Measurements from ENCODE around the gene SELENOF.

SELENOF gene

DNA sequence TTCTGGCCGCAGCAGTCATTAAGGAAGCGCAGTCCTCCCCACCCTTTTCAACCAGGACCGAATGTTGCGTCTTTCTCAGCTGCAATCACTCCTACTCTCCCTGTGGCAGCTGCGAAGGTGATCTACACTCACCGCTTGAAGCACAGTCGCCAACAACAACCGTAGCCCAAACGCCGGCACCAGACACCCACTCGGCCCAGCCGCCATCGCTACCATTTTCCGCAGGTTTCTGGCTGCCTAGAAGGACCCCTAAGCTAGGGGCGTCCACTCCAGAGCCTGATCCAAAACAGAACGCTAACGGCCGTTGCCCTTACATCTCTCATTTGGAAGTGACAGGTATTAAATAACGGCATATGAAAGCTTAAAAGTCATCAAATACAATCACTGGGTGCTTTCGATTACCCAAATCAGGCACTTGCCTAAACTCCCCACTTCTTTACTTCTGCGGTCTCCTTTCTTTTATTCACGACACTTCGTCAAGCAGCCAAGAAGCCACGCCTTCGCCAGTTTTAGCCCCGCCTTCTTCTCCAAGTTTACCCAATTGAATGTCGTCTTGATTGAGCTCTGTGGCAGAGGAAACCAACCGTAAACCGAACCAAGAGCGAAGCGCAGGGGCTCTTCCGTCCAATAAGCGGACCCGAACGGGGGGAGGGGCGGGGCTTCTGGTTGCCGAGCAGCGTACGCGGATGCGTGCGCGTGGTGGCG, at the start of gene SELENOF:
Gene SELENOF (minus strand): TSS at position 231 of the 705 bp plus-strand sequence. CDS start 15 bp downstream, at position 216.
- peak; percentile 99 to 100 for DNase-seq

DNA sequence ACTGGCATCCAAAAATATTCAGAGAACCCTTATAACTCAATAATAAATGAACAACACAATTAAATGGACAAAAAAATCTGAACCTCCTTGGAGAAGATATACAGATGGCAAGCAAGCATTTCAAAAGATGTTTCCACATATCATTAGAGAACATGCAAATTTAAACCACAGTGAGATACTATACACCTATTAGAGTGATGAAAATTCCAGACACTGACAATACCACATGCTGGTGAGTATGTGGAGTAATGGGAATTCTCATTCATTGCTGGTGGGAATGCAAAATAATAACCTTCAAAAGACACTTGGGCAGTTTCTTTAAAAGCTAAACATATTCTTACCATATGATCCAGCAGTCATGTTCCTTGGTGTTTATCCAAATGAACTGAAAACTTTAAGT, 46.6 kb upstream of the SELENOF start:
- DNase-seq: no peak

DNA sequence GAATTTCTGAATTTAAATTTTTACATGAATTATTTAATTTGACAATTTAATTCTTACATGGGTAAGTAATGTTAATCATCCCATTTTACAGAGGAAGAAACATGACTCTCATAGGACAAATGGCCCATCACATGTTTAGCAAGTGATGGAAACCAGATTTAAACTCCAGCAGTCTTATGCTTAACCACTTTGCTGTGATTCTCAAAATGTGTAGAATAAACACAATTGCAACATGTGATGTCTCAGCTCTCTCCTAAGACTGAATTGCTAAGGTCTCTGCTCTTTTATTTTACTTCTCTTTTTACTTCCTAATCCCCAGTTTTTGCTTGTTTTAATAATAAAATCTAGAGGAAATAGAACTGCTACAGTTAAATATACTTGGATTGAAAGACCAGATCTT, 43.3 kb upstream of the SELENOF start:
- DNase-seq: no peak

DNA sequence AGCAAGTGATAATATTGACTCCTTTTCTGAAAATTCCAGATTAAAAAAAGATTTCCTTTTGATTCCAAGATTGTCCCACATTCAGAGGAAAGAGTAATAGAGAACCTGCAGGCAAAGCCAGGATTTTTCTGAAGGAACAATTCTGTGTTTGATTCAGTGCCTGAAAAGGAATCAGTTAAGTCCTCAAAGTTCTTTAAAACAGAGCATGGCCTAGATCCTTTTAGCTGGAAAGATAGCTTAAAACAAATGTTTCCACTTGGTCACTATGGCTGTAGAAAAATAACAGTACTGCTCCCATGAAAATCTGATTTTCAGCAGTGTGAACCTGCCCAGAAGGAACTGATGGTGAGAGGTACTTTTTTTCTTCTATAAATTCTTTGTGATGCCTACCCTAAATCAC, 42.3 kb upstream of the SELENOF start:
- DNase-seq: no peak

DNA sequence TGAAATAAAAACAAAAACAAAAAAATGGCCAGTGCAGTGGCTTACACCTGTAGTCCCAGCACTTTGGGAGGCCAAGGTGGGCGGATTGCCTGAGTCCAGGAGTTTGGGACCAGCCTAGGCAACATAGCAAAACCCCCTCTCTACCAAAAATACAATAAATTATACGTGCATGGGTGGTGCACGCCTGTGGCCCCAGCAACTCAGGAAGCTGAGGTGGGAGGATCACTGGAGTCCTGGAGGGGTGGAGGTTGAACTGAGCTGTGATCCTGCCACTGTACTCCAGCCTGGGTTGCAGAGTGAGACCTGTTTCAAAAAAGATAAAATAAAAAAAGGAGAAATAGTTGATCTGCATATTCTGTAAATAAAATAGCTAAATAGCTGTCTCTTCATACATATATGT, 41.8 kb upstream of the SELENOF start:
- DNase-seq: no peak

DNA sequence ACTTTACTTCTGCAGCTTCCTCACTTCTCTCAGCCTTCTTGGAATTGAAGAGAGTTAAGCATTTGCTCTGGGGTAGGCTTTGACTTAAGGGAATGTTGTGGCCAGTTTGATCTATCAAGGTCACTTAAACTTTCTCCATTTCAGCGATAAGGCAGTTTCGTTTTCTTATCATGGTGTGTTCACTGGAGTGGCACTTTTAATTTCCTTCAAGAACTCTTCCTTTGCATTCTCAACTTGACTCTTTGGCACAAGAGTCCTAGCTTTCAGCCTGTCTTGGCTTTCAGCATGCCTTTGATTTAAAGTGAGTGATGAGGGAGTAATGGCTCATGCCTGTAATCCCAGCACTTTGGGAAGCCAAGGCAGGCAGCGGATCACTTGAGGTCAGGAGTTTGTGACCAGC, 39.2 kb upstream of the SELENOF start:
- no peak for DNase-seq

DNA sequence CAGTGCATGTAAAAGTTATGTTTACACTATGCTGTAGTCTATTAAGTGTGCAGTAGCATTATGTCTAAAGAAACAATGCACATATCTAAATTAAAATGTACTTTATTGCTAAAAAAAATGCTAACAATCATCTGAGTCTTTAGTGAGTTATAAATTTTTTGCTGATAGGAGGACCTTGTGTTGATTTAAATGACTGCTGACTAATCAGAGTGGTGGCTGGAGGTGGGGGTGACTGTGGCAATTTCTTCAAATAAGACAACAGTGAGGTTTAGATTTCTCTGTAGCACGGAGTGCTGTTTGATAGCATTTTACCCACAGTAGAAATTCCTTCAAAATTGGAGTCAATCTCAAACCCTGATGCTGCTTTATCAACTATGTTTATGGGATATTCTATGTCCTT, 37.5 kb upstream of the SELENOF start:
- no peak for DNase-seq

DNA sequence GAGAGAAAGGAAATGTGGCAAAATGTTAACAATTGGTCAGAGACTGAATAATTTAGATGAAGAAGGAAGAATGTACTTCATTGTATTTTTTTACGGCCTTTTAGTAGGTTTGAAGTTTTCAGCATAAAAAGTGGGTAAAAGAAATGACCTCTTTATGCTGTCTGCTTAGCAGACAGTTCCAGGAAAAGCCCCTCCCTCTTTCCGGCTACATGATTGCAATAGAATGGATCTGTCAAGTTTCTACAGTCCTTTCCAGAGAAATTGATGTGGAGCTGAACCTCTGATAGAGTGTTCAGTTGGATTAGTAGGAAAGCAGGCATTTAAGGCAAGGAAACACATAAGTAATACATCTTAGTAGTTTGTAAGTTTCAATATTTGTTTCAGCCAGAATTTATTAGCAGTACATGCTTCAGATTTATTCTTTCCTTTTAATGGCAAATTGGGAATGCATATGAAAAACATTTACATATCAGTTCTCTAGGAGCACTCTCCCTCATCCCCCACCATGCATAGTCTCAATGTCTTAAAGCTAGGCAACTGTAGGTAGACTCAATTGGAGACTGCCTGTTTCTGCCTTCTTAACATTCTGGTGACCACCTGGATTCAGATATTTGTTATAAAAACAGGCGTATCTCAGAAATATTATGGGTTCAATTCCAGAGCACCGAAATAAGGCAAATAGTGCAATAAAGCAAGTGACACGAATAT, 36.9 kb upstream of the SELENOF start:
- no peak for DNase-seq

DNA sequence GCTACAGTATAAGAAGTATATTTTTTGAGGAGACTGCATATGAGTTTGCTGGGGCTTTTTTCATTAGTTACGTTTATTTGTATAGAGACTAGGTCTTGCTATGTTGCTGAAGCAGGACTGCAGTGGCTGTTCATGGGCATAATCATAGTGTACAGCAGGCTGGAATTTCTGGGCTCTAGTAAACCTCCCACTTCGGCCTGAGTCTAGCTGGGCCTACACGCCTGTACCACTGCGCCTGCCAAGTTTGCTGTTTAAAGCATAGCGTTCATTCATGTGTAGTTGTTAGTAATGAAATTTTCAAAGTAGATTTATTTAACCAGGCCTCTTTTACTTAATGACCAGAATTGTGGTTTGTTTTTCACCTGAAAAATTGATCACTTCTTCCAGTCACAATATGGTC, 34.3 kb upstream of the SELENOF start:
- DNase-seq: no peak

DNA sequence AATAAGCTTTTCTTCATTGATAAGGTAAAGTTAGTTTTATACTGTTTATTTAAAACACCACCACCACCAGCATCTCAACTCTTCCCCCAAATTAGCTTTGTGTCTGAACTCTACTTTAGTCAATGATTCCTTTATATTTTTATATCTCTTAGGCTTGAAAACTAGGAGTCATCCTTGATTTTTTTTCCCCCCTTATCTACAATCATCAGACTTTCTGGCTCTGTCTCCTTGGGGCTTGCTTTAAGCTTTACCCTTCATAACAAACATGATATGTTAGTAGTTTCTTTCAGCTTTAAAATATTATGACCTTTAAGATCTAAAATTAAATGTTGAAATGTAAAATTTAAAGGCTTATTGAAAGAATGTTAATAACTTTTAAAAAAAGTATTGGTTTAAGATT, 28.8 kb upstream of the SELENOF start:
- DNase-seq: no peak

DNA sequence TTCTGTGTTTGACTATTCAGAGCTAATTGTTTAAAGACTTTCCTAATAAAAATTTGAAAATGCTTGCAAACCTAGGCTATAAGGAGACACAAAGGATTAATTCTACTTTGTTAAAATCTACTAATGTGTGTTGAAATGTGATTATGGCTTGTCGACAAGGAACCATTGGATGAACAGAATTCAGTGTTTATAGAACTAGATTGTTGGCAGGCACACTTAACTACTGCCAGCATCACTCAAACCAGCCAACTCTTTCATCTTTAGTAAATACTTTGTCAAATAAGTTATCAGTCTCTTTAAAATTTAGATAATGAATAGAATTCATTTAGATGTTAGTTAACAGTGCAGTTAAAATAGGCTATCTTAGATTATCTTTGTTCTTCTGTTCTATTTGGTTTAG, 28.1 kb upstream of the SELENOF start:
- DNase-seq: no peak

DNA sequence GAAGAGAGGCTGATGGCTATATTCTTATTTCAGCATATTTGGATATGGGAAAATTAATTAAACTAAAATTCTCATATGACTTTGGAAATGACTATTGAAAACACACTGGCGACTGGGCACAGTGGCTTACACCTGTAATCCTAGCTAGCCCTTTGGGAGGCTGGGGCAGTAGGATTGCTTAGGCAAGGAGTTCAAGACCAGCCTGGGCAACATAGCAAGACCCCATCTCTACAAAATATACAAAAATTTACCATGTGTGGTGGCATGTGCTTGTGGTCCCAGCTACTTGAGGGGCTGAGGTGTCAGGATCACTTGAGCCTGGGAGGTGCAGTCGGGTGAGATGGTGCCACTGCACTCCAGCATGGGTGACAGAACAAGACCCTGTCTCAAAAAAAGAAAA, 26.7 kb upstream of the SELENOF start:
- no peak for DNase-seq

DNA sequence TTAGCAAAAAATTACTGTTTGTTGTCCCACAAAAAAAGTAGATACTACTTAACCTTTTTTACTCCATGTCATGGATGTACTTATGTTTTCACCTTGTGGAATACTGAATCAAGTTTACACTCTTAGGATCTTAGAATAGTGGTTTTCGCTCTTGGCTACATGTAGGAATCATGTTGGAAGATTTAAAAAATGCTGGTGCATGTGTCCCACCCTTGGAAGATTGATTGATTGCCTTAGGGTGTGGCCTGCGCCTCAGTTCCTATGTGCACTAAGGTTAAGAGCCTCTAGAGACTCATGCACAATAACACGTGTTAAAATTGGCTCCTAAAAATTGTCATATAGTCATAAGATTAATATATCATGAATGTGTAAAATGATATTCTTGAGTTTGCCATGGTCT, 25.5 kb upstream of the SELENOF start:
- DNase-seq: no peak

DNA sequence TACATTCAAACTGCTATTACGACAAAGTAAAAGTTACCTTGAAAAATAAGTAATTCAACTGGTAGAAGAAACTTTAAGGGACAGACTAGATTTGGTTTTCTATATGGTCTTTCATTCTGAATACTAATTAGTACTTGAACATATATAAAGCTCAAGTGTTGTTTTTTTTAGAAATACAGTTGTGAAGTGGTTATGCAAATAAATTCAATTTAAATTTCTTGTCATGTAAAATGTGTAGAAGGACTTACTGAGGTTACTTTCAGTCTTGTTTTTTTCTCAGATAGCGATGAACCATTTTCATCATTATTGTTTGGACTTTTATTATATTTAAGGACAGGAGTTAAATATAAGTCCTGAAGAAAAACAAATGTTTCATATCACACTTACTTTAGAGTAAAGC, 24.9 kb upstream of the SELENOF start:
- DNase-seq: no peak

DNA sequence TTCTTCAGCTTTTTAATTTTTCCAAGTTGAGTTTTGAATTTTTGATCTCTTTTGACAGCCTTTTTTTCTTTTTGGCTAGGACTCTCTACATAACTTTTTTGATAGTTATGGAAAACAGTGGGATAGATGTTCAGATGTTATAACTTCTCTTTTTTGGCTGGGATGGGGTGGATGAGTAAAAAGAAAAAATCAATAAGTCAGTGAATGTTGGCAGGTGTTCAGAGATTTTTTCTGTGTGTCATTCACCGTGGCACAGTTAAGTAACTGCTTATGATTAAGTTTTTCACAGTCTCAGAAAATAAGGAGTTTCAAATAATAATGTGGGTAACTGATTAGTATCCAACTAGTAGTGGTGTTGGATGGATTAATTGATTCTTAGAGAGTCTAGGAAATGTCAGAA, 24.5 kb upstream of the SELENOF start:
- DNase-seq: no peak

DNA sequence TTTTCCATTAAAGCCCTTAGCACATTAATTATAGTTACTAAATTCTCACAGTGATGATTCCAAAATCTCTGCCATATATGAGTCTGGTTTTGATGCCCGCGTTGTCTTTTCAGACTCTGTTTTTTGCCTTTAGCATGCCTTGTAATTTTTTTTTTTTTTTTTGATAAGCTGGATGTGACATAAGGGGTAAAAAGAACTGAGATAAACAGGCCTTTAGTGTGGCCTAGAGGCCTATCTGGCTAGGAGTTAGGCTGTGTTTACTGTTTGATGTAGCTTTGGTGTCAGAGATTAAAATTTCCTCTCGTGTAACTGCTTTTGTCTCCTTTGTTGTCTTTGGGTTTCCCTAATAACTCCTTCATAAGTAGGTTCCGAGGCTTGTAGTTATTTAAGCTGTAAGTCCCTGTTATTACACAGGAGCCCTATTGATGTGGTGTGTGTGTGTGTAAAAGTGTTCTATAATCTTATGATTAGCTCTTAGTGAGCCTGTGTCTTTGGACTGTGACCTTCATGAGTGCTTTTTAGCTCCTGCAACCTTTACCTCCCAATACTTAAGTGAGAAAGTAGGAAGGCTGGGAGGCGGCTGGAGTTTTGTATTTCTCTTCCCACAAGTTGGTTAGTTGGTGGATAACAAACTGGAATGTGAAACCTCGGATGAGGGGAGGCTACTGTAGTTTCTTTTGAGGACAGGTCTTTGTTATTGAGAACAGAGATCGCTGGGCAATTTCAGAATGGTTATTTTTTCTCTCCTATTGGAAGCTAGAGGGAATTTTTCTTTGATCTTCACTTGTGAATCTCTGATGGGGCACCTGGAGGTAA, 19.8 kb upstream of the SELENOF start:
- DNase-seq: no peak

DNA sequence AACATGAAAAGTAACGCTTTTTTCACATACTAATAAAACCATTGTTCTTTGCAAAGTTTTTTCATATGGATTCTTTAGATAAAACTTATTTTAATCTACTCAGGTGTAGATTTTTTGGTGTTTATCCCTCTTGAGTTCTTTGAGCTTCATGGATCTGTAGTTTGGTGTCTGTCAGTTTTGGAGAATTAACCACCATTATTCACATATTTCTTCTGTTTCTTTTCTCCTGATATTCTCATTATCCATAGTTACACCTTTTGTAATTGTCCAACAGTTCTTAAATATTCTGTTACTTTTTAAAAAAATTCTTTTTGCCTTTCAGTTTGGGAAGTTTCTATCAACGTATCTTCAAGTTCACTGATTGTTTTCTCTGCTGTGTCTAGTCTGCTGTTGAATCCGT, 19.1 kb upstream of the SELENOF start:
- no peak for DNase-seq

DNA sequence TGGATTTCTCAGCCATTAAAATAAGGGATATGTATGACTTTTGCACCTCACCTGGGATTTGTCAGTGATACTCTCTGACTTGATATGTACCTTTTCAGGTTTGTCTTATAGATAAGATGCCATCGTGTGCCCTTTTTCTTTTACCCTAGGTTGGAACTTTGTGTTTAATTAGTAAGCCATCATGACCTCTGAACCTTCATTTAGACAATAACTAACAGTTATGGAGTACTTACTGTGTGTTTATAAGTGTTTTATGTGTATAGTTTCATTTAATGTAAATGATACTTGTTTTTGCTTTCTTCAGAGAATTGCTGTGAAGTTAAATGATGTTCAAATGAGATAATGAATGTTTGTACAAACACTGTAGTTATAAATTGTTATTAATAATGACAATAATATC, 14.9 kb upstream of the SELENOF start:
- DNase-seq: no peak

DNA sequence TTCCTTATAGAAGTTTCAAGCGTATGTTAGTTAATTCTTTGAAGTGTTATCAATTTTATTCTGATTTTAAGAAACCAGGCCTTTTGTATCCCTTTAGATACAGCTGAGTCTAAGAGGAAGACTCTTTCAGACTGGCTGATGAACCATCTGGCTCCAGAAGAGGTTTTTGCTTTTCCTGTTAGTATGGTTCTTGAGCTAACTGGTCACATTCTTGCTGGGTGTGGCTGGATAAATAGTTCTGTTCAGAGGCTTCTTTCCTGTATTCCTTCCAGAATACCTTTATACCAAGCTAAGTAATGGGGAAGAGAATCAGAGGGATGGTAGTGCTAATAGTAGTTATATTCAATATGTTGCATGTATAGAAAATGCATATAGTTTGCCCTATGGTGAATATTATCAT, 13.0 kb upstream of the SELENOF start:
- DNase-seq: no peak

DNA sequence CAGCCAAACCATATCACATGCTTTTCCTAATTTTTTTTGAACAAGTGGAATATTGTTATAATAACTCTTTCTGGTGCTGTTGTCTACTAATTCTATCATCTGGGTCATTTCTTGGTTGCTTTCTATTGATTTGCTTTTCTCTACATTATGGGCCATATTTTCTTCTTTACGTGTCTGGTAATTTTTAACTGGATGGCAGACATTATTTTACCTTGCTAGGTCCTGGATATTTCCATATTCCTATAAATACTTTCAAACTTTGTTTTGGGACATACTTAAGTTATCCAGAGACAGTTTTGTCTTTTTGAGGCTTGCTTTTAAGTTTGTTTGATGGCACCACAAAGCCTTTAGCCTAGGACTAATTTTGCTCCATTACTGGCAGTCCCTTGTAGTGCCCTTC, 11.8 kb upstream of the SELENOF start:
- no peak for DNase-seq

DNA sequence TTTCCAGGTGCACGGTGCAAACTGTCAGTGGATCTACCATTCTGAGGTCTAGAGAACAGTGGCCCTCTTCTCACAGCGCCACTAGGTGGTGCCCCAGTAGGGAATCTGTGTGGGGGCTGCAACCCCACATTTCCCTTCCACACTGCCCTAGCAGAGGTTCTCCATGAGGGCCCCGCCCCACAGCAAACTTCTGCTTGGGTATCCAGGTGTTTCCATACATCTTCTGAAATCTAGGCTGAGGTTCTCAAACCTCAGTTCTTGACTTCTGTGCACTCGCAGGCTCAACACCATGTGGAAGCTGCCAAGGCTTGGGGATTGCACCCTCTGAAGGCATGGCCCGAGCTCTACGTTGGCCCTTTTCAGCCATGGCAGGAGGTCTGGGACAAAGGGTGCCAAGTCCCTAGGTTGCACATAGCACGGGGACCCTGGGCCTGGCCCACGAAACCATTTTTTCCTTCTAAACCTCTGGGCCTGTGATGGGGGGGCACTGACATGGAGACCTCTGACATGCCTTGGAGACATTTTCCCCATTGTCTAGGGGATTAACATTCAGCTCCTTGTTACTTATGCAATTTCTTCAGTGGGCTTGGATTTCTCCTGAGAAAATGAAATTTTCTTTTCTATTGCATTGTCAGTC, 10.5 kb upstream of the SELENOF start:
- DNase-seq: no peak

DNA sequence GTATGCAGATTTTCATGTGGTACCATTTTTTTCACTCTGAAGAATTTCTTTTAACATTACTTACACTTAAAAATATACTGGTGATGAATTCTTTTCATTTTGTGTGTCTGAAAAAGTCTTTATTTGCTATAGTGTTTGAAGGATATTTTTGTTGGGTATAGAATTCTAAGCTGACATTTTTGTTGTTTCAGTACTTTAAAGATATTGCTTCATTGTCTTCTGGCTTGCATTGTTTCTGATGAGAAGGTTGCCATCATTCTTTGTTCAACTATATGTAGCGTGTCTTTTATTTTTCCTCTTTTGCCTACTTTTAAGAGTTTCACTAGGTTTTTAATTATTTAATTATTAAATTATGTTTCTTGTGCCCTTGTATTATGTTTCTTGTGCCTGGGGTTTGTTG, 8.5 kb upstream of the SELENOF start:
- DNase-seq: no peak

DNA sequence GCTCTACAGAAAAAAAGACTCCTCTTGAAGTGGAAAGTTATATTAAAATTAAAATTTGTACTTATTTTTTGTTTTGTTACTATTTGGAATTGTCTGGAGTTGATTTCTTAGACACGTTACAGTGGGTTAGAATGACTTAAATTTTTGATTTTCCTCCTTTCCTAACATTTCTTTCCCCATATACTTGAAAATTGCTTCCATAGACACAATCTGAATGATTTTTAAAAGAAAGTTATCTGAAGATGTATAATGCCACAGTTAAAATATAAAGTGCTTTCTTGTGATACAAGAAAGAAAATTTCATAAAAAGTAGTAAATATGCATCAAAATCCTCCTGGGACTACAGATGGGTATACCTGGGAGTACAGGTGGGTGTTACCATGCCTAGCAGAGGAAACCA, 2.8 kb upstream of the SELENOF start:
- no peak for DNase-seq
